Lower leg skin (tissue), 4 donors: ENCODE results near the gene ZDHHC12. TPM values are rescaled to one million over a fixed set of nuclear protein-coding genes. Genes with fewer than 3 reads are reported as not detected.

Source experiments
- DNase-seq, 2 donors: peaks; one replicate each; pipeline ENCODE4 v3.0.0-alpha.2; 2019; ENCODE audit warnings: low spot score in 2 of 2
- H3K4me3 ChIP-seq: fragments of 200-600 bp; sonication (generic); 2 replicates; pipeline ENCODE4 v1.5.1; 2017; ENCODE audit warnings: mild to moderate bottlenecking, low read depth; ENCODE audit not compliant: poor library complexity, severe bottlenecking
- POLR2A ChIP-seq, 2 donors: fragments of 450-650 bp; IDR thresholded peaks; one replicate each; pipeline ENCODE4 v1.6.1; 2016 to 2017; ENCODE audit warnings: antibody characterized with exemption in 2 of 2, mild to moderate bottlenecking in 1 of 2, moderate library complexity in 1 of 2
- WGBS, 2 donors: methylation state at CpG; one replicate each; pipeline ENCODE4 v1.1.5; 2018; 5-methylcytosine and 5-hydroxymethylcytosine counted together
- intact Hi-C: fragments of 100-400 bp; cut with DNase I; formaldehyde crosslinking; loops from one replicate; pipeline ENCODE4 v1.15.0; 2023; ENCODE audit warnings: low total_unique reads
- total RNA-seq, 4 donors: library from RNA; depleted of rRNA; stranded (reverse); fragments of >200 nt; gene quantifications; one replicate each; pipeline ENCODE4 v1.1.0, GENCODE V29; 2016
- TF ChIP-seq, protein P1 (sequence below), 3 donors: fragments of 450-650 bp; IDR thresholded peaks; one replicate each; pipeline ENCODE4 v1.5.1; 2016; ENCODE audit warnings: antibody characterized with exemption in 3 of 3, mild to moderate bottlenecking in 3 of 3, moderate library complexity in 2 of 3

Gene ZDHHC12
- total RNA-seq, 4 donors from 2014 or later = 68.3 to 95.7 (median 84.1) TPM

- no peak for DNase-seq
- WGBS, 2 donors = 89 to 92% methylated on average over 17 to 22 of the region's 22 CpGs
- TF ChIP-seq, protein P1, sequence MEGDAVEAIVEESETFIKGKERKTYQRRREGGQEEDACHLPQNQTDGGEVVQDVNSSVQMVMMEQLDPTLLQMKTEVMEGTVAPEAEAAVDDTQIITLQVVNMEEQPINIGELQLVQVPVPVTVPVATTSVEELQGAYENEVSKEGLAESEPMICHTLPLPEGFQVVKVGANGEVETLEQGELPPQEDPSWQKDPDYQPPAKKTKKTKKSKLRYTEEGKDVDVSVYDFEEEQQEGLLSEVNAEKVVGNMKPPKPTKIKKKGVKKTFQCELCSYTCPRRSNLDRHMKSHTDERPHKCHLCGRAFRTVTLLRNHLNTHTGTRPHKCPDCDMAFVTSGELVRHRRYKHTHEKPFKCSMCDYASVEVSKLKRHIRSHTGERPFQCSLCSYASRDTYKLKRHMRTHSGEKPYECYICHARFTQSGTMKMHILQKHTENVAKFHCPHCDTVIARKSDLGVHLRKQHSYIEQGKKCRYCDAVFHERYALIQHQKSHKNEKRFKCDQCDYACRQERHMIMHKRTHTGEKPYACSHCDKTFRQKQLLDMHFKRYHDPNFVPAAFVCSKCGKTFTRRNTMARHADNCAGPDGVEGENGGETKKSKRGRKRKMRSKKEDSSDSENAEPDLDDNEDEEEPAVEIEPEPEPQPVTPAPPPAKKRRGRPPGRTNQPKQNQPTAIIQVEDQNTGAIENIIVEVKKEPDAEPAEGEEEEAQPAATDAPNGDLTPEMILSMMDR (IDR thresholded peaks at IDR 0.05) = no peak
- intact Hi-C loops = no loop called here
- no peak overlapping the region for H3K4me3 ChIP-seq
These were observed 27.1 kb upstream of the ZDHHC12 start for GRCh38 chr9:128750926-128751595.

GRCh38 chr9:128747241-128747640, 23.3 kb upstream of the ZDHHC12 start:
- DNase-seq = no peak
- TF ChIP-seq, protein P1 (IDR thresholded peaks at IDR 0.05) = no peak
- no peak for TF ChIP-seq POLR2A (IDR thresholded peaks at IDR 0.05)
- H3K4me3 ChIP-seq = no peak overlapping the region
- intact Hi-C loops = no loop called here
- WGBS, 2 donors = 90 to 94% methylated on average over 1 of the region's 1 CpG

DNA sequence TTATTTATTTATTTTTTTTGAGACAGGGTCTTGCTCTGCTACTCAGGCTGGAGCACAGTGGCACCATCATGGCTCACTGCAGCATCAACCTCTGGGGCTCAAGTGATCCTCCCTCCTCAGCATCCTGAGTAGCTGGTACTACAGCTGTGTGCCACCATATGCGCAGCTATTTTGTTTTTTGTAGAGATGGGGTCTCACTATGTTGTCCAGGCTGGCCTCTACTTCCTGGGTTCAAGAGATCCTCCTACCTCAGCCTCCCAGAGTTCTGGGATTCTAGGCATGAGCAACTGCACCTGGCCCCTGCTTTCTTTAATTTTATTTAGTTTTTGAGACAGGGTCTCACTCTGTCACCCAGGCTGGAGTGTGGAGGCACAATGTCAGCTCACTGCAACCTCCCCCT, 19.5 kb upstream of the ZDHHC12 start:
- no peak overlapping the region for H3K4me3 ChIP-seq
- no peak for DNase-seq
- intact Hi-C loops = no loop called here
- TF ChIP-seq POLR2A (IDR thresholded peaks at IDR 0.05) = no peak
- WGBS, 2 donors = 86 to 96% methylated on average over 1 of the region's 1 CpG

DNA sequence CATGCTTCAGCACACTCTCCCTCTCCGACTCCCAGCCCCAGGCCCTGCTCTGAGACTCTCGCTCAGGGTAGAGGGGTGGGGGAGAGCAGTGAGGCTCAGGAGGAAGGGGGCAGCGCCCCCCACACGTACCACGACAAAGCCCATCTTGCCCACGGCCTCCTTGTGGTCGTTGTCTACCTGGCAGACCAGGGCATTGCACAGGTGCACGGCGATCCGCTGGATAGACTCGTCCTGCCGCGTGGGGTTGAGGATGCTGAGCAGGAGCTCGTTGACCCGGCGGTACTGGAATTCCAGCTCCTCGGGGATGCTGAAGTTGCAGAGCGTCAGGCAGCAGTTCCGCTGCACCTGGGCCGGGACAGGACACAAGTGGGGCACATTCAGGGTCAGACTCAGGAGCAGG, 18.5 kb upstream of the ZDHHC12 start:
- TF ChIP-seq, protein P1 (IDR thresholded peaks at IDR 0.05) = no peak
- no peak for TF ChIP-seq POLR2A (IDR thresholded peaks at IDR 0.05)
- intact Hi-C loops = no loop called here
- no peak for DNase-seq
- H3K4me3 ChIP-seq = no peak overlapping the region
- 82 to 86% methylated on average over 20 of the region's 20 CpGs for WGBS, 2 donors

GRCh38 chr9:128735373-128735772, 11.4 kb upstream of the ZDHHC12 start:
- no peak for TF ChIP-seq POLR2A (IDR thresholded peaks at IDR 0.05)
- TF ChIP-seq, protein P1 (IDR thresholded peaks at IDR 0.05) = no peak
- DNase-seq = no peak
- H3K4me3 ChIP-seq = no peak overlapping the region
- intact Hi-C loops = no loop called here
- WGBS, 2 donors = 78 to 86% methylated on average over 2 of the region's 2 CpGs

DNA sequence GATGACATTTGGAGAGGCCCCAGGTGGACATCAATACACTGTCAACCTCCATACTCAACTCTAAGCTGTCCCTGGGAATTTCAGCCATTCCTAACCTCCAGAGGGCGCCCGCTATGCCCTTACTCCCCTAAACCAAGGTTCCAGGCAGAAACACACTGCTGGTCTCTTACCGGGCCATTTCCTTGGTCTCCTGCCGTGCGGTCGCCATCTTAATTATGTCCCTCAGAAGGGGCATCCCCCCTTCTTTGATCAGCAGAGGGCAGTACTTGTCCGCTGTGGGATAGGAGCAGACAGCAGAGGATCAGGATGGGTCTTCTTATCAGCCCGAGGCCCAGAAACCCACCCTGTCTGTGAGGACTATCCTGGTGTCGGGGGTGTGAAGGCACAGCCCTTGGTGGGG, 9.3 kb upstream of the ZDHHC12 start:
- WGBS, 2 donors = 42 to 43% methylated on average over 9 of the region's 9 CpGs

More for the DNA sequence above, 9.3 kb upstream of the ZDHHC12 start:
- peak in 1 of 2 donors; percentile 44 for DNase-seq
- no peak overlapping the region for H3K4me3 ChIP-seq
- intact Hi-C loops = no loop called here
- no peak for TF ChIP-seq POLR2A (IDR thresholded peaks at IDR 0.05)
- TF ChIP-seq, protein P1 (IDR thresholded peaks at IDR 0.05) = no peak
